Activated CD8-positive, alpha-beta memory T cell treated with anti-CD3 and anti-CD28 coated beads for 4 hours (primary cell): ENCODE measurements around the gene DRAM2.
"Not testable (repeated sequence)": the region's sequence is repeated elsewhere in the genome, so short reads cannot be mapped to it uniquely, and the experiment has no call there.

Source experiments
- DNase-seq, 2 donors: peaks; one replicate each; pipeline ENCODE4 v3.0.0-alpha.2; 2020; ENCODE audit warnings: low read depth in 2 of 2

The DRAM2 gene

GRCh38 chr1:111082421-111083203 lies 57.3 kb downstream of the DRAM2 start:
- no peak for DNase-seq

- DNase-seq: not testable (repeated sequence)
Measured at GRCh38 chr1:111079329-111079728, 60.6 kb downstream of the DRAM2 start.

GRCh38 chr1:111077312-111077711 lies 62.6 kb downstream of the DRAM2 start:
- DNase-seq: not testable (repeated sequence)
